CD8-positive, alpha-beta memory T cell (primary cell): ENCODE measurements around the gene UBIAD1. TPM values are rescaled to one million over a fixed set of nuclear protein-coding genes. Genes with fewer than 3 reads are reported as not detected.

Experiments
- polyA plus RNA-seq: library from polyadenylated mRNA; unstranded; fragments of 300-500 nt; fragmentation: Illumina TruSeq; gene quantifications from one replicate; pipeline ENCODE4 v1.2.3, GENCODE V29; 2021
- total RNA-seq, 2 experiments: library from RNA; stranded (reverse); gene quantifications; one replicate each; pipeline ENCODE4 v1.2.3, GENCODE V29; 2021

The UBIAD1 gene
- total and polyA plus RNA-seq, 3 experiments from 2014 or later = 31.4 to 41.8 (median 35.7) TPM

Other genes starting within 250 kb of the UBIAD1 start
- gene MASP2, start 226.0 kb upstream of the UBIAD1 start, total RNA-seq = under 1 TPM; 0.18 to 0.20 TPM
- not detected for gene MASP2, start 226.0 kb upstream of the UBIAD1 start, polyA plus RNA-seq
- gene SRM, start 213.2 kb upstream of the UBIAD1 start, total RNA-seq = 100 to 1,000 TPM; 423 to 438 TPM
- gene SRM, start 213.2 kb upstream of the UBIAD1 start, polyA plus RNA-seq = 169 TPM
- gene EXOSC10, start 173.3 kb upstream of the UBIAD1 start, total RNA-seq = 10 to 100 TPM; 92.9 to 94.0 TPM
- 46.4 TPM for gene EXOSC10, start 173.3 kb upstream of the UBIAD1 start, polyA plus RNA-seq
- gene ANGPTL7, start 83.8 kb upstream of the UBIAD1 start, total RNA-seq = not detected
- not detected for gene ANGPTL7, start 83.8 kb upstream of the UBIAD1 start, polyA plus RNA-seq
- gene MTOR, start 10.6 kb upstream of the UBIAD1 start, total RNA-seq = 10 to 100 TPM; 53.9 to 55.2 TPM
- gene MTOR, start 10.6 kb upstream of the UBIAD1 start, polyA plus RNA-seq = 8.0 TPM
- under 1 TPM; 0.35 to 0.42 TPM for gene DISP3, start 206.0 kb downstream of the UBIAD1 start, total RNA-seq
- 0.46 TPM for gene DISP3, start 206.0 kb downstream of the UBIAD1 start, polyA plus RNA-seq